Measurements from ENCODE around the gene PNPLA2.

The PNPLA2 gene

DNA sequence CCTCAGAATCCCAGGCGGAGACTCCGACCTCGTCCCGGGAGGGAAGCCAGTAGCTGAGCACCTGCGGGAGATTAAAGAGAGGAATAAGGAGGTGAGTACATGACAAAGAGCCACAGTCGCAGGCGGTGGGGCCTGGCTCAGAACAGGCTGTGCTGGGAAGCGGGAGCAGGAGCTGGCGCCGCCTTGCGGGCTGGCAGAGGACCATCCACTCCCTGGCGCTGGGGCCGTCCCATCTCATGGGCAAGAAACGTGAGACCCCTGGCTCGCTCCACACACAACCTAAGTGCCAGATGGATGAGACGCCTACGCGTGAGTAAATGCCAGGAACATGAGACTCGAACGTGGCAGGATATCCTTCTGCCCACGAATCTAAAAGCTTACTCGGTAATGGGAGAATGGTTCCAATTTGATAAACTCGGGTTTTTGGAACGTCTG lies 35.1 kb upstream of the PNPLA2 start:
- peak in 57 of 58 donors; percentile 21 to 92 (median 79) for DNase-seq

DNA sequence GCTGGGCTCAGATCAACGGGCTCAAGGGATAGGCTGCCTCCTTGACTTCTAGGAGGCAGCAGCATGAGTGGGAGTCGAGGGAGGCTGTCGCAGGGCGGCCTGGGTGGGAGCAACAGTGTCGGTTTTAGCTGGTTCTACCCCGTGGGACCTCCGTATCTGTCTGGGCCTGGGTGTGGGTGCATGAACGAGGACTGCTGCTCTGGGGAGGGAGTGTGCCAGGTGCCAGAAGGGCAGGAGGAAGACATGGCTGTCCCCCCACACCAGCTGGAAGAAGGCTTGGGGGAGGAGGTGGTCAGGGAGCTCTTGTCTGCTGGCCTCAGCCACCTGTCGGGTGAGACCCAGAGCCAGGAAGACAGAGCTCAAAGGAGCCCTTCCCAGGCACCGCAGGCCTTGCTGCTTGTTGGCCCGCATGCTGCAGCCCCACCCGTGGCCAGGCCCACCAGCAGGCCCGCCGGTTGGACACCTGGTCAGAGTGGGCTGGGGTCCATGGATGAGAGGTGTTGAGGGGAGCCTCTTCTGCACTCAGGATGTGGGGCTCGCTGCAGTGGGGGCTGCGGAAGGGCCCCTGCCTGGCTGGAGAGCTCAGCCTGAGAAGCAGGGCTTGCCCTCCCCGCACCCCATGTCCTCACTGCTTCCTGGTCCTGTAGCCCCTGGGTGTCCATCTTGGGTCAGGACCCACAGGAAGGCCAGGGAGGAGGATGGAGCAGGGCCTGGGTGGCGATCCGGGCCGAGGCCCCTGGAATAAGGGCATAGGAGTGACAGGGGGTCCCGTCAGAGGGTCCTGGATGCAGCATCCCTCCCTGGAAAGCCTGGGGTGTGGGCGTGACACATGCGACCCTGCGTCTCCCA lies 32.3 kb upstream of the PNPLA2 start:
- DNase-seq, result no peak

DNA sequence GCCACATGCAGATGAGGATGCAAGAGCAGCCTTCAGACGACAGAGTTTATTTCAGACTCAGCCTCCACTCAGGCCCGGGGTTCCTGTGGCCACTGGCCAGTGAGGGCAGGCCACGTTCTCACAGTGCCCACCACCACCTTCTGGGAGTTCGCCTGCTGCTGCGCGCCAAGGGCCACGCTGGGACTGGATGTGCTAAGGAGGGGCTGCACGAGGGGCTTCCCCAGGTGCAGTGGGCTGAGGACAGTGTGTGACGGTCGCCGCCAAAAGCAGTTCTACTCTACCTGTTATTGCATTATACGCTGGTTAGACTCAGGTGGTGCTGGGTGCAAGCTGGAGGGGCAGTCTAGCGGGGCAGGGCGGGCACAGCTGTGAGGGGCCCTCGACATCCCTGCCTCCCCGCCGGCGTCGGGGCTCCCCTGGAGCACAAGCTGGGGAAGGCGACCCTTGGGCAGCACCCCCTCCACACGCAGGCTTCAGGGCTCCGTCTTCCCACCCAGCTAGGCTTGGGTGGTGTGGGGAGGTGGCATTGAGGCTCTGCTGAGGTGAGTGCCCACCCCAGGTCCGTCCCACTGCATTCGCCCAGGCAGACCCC lies 31.5 kb upstream of the PNPLA2 start:
- no peak for DNase-seq

DNA sequence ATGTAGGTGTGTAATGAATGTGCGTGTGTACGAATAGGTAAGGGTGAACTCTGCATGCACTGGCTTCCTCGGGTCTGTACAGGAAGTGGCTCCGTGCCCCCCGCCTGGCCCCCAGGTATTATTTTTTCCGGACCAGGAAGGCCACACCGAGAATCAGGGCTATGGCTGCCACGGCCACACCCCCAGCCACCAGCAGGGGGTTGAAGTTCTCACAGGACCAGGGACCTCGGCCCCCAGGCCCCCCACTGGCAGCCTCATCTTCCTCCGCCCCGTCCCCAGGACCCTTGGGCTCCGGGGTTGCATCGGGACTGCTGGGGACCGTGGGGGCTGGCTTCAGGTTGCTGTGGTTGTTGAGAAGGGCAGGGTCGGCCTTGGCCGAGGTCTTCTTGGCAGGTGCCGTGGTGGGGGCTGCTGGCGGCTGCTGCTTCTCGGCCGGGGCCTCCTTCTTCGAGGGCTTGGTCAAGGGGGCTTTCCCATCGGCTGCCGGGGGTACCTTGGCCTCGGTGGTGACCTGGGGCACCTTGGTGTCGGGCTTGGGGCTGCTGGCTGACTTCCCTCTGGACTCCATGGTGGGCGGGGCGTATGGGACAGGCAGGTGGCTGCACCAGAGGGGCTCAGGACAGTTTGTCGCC lies 30.6 kb upstream of the PNPLA2 start:
- DNase-seq, result no peak

DNA sequence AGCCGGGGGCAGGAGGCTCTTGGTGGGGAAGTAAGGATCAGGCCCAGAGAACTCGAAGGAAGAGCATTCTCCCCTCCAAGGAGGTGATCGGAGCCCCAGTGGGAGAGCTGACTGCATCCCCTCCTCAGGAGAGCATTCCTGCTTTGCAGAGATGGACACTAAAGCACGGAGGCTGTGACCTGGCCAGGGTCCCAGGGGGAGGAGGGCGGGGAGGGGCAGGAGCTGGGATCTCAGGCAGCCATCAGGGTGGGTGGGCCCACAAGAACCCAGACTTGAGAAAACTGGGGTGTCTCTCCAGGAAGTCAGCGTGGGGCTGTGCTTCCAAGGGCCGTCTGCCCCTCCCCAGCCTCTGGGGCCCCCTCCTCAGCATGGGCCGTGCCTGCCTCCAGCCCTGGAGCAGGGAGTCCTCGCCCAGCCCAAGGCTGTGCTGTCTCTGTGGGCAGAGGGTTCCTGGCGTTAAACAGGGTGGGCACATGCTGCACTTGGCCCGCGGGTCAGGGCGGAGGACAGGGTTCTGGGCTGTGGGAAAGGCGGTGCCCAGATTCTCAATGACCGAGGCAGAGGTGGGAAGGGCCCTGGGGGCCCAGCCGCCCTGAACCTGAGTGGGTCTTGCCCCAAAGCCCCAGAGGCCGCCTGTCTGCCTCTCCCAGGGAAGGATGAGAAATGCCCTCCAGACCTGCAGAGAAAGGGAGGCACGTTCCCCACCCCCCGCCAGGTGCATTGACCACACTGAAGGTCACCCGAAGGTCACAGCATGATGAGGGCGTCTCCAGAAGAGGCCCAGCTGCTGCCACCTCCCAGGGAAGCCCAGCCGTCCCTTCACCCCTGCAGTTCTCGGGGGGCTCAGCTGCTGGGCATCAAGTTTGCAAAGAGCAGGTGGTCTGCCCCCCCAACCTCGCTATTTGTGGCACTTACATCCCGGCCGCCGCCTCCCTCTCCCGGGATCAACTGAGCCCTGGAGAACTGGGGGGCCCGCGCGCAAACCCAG lies 29.5 kb upstream of the PNPLA2 start:
- peak in 3 of 58 donors; percentile 35 to 57 (median 47) for DNase-seq

DNA sequence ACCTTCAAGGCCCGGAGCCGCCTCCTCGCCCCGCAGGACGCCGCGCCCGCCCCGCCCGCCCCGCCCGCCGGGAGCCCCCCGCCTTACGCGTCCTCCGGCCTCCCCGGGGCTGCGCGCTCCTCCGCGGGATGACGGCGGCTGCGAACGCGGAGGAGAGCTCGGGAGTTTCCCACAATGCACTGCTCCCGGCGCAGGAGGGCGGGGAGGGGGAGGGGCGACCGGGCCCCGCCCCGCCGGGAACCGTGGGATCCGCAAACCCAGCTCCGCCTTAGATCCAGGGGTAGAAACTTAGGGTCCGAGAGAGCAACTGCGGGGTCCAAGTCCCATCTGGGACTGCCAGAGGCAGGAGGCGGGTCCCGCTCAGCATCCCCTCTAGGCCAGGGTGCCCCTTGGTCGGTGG lies 28.8 kb upstream of the PNPLA2 start, which contains the start of gene CEND1:
Gene CEND1 (minus strand): TSS at position 148 of the 400 bp plus-strand sequence. CDS start 1,514 bp downstream, outside the sequence.
- DNase-seq, result peak in 51 of 58 donors; percentile 18 to 79 (median 57)

DNA sequence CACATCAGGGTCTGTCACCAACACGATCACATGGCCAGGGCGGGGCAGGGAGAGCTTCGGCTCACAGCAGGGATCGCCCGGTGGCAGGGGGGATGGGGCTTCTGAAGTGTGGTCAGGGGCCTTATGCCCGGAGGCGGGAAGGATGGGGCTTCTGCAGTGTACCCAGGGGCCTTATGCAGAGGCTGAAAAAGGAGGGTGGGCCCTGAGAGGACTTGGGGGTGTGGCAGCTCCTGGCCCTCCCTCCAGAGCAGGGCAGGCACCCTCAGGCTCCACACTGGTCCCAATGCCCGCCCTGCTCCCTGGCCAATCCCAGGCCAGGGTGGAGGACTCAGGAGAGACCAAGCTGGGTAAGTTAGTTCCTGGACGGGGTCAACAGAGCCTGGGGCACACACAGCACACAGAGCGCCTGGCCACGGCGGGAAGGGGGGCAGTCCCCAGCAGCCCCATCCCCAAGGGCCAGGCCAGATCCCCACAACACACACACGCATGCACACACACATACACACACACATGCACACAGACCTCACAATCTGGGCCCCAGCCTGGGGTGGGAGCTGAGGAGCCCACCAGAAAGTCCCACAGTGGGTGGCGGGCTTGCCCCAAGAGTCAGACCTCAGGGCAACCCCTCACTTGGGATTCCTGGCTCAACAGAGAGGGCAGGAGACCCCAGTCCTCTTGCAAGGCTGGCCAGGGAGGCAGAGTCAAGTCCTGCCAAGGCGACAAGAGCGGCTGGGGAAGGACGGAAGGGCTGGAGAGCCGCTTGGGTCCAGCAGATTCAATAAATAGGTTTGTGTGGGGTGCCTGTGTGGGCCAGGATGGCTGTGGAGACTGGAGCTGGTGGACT lies 27.8 kb upstream of the PNPLA2 start:
- no peak for DNase-seq

DNA sequence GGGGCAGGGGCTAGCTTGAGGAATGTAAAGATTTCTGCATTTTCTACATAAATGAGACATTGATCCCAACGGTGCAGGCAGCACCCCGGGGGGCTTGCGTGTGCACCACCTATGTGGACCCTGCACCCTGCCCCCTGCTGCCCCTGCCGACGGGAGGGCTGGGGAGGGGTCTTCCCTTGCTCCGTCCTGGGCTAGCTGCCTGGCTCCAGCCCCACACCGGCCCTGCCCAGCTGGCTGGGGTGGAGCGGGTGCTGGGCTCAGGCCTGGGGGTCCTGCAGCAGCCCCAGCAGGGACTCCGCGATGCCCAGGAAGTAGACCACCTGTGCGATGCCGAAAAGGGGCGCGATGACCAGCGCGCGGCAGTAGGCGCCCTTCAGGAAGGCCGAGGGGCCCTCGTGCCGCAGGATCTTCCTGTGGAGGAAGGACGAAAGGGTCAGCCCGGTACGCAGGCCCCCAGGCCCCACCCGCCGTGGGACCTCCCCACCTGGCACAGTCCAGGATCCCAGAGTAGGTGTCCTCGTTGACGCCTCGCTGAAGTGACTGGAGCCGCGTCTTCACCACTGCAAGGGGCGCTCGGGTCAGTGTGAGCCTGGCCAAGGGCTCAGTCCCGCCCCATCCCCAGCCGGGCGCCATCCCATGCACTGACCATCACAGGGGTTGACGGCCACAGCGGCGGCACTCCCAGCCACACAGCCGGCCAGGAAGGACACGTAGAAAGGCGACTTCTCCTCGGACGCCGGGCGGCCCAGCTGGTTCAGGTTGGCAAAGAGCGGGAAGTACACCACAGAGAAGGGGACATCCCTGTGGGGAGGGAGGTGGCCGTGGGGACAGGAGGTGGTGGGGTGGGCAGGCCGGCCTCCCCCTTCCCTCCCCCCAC lies 26.8 kb upstream of the PNPLA2 start:
- no peak for DNase-seq

DNA sequence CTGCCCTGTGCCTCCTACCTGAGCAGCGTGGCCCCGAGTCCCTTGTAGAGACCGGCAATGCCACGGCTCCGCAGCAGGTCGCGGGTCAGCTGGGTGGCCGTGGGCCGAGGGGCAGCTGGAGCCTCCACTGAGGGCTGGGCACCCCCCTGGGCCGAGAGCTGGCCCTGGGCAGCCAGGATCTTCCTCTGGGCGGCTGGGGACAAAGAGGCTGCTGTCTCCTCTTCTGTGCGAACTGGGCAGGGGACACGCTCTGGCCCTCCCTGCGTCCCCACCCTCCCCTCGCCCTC lies 26.2 kb upstream of the PNPLA2 start:
- DNase-seq, result no peak

DNA sequence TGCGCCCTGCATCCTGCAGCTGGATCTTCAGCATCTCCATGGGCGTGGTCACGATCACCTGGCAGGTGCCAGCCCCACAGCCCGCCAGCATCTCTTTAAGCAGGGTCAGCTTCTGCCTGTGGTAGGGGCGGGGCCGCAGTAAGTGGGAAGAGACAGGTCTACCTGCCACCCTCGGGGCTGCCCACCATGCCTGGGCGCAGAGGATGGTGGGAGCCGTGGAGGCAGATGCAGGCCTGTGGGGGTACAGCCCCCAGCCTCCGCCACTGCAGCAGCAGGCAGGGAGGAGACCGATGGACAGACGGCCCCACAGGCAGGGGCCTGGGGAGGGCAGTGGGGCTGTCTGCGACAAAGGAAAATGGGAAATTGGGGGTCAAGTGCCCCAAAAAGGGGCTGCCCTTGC lies 25.8 kb upstream of the PNPLA2 start:
- DNase-seq, result no peak

DNA sequence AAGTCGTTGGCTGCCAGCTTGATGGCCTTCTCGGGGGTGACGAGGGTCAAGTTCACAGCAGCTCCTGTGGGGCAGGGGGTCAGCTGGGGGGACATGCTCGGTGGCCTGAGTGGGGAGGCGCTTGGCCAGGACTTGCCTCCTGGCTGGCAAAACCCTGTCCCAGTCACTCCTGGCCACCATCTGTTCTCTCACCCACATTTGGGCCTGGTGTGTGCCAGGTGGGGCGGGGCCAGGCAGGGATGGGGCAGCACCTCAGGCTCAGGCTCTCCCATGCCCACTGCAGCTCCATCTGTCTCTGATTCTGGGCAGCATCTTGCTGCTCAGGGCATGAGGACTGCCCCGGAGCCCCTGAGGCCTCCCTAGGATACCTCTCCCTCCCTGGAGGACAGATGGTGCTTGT lies 25.2 kb upstream of the PNPLA2 start:
- DNase-seq, result no peak

DNA sequence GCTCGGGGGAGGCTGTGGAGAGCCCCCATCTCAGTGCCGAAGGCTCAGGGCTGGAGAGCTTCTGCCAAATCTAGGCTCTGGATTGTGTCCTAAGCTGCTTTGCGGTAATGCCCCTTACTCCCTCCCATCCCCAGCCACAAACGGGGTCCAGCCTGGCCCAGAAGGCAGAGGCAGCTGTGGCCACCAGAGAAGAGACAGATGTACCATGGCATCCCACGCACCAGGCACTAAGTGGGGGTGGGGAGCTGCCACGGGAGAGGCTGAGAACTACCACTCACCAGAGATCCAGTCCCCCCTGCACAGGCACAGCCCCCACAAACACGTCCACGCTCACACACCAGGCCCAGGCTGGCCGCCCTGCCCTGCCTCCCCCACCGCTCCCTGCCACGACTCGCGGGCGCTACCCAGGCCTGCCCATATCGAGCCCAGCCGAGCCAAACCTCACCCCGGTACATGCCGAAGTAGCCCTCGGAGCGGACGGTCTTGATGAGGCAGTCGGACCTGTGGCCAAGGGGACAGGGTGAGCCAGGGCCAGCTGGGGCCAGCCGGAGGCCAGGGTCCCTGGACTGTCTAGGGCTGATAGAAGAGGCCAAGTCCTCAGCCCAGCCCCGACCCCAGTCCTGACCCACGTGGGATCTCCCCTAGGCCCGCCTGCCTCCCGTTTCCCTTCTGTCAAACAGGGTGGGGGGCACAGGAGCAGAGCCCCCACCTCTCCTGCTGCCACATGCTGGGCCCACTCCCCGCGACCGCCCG lies 24.5 kb upstream of the PNPLA2 start:
- peak in 3 of 58 donors; percentile 16 to 38 (median 16) for DNase-seq

DNA sequence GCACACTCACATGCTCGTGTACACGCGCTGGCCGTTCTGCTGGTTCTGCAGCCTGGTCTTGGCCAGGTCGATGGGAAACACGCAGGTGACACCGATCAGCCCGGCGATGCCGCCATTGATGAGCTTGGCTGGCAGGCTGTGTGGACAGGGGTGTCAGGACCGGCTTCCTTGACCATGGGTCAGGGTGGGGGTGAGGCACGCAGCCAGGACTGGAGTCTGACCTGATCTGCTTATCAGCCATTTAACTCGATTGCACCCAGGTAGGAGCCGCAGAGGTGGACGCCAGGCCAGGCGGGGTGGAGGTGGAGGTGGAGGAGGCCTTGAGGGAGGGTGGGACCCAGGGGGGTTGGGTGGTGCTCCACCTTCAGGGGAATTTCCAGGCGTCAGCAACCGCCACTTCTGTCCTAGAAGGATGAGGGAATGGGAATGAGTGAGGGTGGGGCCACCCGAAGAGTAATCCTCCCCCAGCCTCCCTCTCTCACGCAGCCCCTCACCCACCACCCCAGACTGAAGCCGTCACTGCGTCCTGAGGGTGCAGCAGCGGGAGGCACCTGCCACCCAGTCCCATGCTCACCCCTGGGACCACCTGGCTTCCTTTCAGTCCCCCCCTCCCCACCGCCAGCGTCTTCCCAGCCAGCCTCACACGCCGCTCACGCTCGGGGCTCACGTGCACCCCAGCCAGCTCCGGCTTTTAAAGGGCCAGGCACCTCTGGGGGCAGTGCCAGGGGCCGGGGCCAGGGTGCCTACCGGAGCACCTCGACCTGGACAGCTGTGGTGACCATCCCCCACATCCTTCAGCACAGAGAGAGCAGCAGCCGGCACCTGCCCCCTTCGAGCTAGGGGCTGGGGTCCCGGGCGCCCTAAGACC lies 23.7 kb upstream of the PNPLA2 start:
- peak in 15 of 58 donors; percentile 13 to 57 (median 45) for DNase-seq

DNA sequence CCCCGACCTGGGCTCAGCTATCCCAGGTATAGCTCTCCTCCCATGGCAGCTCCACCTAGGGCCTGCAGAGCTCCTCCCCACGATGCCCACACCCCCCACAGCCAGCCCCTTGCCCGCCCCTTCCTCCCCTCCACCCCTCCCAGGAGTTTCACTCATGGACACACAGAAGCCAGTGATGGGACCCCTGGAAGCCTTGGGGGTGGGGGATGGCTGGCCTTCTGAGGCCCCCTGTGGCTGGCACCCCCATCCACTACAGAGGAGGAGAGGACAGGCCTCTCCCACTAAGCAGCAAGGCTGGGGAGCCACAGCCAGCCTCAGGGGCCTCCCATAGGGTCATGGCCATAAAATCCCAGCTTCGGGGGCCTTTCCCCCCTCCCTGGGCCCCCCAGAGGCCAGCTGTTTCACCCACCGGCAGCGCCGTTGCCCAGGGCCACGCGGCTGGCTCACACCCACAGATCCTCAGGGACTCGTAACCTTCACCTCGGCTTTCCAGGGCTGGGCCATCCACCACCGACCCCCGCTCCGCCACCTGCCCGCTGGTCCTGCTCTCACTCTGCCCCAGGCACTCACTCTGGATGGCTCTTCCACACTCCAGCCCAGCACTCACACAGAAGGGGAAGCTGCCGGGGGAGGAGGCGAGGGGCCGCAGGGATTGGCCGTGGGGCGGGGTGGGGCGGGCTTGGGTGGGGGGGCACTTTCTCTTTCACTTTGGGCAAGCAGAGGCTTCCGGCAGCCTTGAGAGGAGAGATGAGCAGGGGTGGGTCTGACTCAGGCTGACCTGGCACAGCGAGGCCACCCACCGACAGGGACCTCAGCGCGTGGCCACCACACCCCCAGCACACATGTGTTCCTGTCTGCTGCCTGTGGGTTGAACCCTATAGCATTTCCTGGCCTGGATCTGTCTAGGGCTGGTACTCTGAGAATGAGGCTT lies 22.8 kb upstream of the PNPLA2 start:
- DNase-seq, result peak in 39 of 58 donors; percentile 25 to 71 (median 50)

DNA sequence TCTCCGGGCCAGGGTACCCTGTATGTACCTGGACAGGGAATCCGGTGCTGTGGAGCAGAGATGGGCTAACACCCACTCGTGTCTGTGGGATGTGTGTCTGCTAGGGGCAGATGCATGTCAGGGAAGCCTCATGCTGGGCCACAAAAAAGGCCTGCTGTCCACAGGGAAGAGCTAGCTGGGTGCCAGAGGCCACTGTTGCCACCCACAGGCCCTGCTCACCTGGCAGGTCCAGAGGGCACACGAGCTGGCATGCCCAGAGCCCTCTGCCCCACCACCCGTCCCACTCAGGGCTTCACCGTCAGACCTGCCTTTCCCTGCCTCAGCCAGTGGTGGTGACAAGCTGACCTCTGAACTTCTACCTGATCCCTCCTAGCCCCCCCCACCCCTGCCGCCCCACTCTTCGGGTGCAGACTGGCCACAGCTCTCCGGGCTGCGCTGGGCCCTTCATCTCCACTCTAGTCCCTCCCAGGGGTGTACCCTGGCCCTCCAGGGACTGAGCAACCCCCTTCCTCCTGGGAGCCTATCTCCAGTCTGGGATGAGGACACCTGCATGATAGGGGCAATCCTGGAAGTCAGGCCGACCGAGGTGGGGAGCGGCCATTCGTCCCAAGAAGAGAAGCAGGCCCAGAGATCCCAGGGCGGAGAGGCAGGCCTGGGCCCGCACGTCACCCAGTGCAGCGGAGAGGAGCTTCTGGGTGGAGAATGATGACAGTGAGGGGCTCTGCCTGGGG lies 22.0 kb upstream of the PNPLA2 start:
- no peak for DNase-seq
